ENCODE results near the gene PFKFB4. TPM values are rescaled to one million over a fixed set of nuclear protein-coding genes. Genes with fewer than 3 reads are reported as not detected.

Gene PFKFB4
- total RNA-seq, 1 experiment from 2014 or later, result 12.3 TPM

GRCh38 chr3:48468329-48468731, 88.3 kb downstream of the PFKFB4 start:
- H2BK5ac ChIP-seq (ENCODE audit: insufficient read length, low read length), result no peak overlapping the region
- peaks cover 5% of the 10 kb centered on the region for H3K23me2 ChIP-seq (ENCODE audit: insufficient read length, low read depth, low read length, poor library complexity, severe bottlenecking)
- H2AFZ ChIP-seq (ENCODE audit: low read length), result no peak overlapping the region
- no peak overlapping the region for H3K23ac ChIP-seq (ENCODE audit: insufficient read length, low read depth, low read length)
- Mint-ChIP-seq H3K4me3 (no peak overlapping the region), H3K27ac (peak overlapping the region; percentile 34 to 81 (median 65); a peak in 4 of 7 replicates), H3K36me3 (ENCODE audit: insufficient read depth in 1 of 3, low read depth in 3 of 3) (peaks cover 13 to 32% (median 32%) of the 10 kb centered on the region in 3 experiments), H3K9me3 (no peaks in the 10 kb centered on the region; a peak in 1 of 5 replicates), H3K4me1 (peaks cover 22 to 32% of the 10 kb centered on the region in 2 experiments), H3K27me3 (ENCODE audit: low read depth) (no peaks in the 10 kb centered on the region; the same call in 1 of the 2 replicates)
- H3K79me1 ChIP-seq (ENCODE audit: insufficient read depth, low read depth, low read length, poor library complexity, severe bottlenecking), result no peaks in the 10 kb centered on the region
- no peak overlapping the region for H2BK20ac ChIP-seq (ENCODE audit: low read depth, low read length, poor library complexity, severe bottlenecking)
- no peaks in the 10 kb centered on the region for H3K9me3 ChIP-seq (ENCODE audit: control insufficient read depth, low read depth, low read length)
- H4K8ac ChIP-seq (replicated peaks; ENCODE audit: insufficient read length, low read depth, low read length), result no peak overlapping the region
- no peak overlapping the region for H3K9ac ChIP-seq (ENCODE audit: extremely low read depth, insufficient read length, low read length)
- H4K5ac ChIP-seq (ENCODE audit: insufficient read length, low read depth, low read length), result no peak overlapping the region
- H3K56ac ChIP-seq (ENCODE audit: insufficient read length, low read depth, low read length), result no peak overlapping the region
- H2BK15ac ChIP-seq (ENCODE audit: low read depth, low read length), result no peak overlapping the region
- H3T11ph ChIP-seq (ENCODE audit: low read length), result no peak overlapping the region
- H2BK120ac ChIP-seq (ENCODE audit: low read depth, low read length, poor library complexity, severe bottlenecking), result no peak overlapping the region
- H3K27me3 ChIP-seq (ENCODE audit: insufficient read depth, low read length), result no peaks in the 10 kb centered on the region
- DNase-seq, result no peak
- no peak overlapping the region for H2AK5ac ChIP-seq (ENCODE audit: insufficient read length, low read length)
- TF ChIP-seq CTCF (conservative IDR thresholded peaks at IDR 0.05), result no peak
- no peak overlapping the region for H3K4ac ChIP-seq (ENCODE audit: low read depth, low read length)
- no peaks in the 10 kb centered on the region for H4K20me1 ChIP-seq (ENCODE audit: control insufficient read depth, insufficient read depth, insufficient read length)
- H3K18ac ChIP-seq (ENCODE audit: insufficient read length, low read depth, low read length), result no peak overlapping the region
- H3K4me2 ChIP-seq (ENCODE audit: insufficient read depth, insufficient read length, low read length), result no peak overlapping the region
- no peak overlapping the region for H2BK12ac ChIP-seq (ENCODE audit: insufficient read length, low read depth, low read length)
- no peak overlapping the region for H3K14ac ChIP-seq (ENCODE audit: insufficient read depth, low read length)
- no peak overlapping the region for H4K91ac ChIP-seq (ENCODE audit: insufficient read length, low read depth, low read length)
- no peaks in the 10 kb centered on the region for H3K4me1 ChIP-seq (ENCODE audit: insufficient read depth, low read length)
- WGBS (ENCODE audit: extremely low coverage, insufficient read length, low lambda C conversion rate), result no CpG with 5 or more reads among the region's 8 CpGs
- H3K27ac ChIP-seq (ENCODE audit: insufficient read length, low read depth, low read length), result no peak overlapping the region
- H3K79me2 ChIP-seq (ENCODE audit: insufficient read depth, low read length), result no peaks in the 10 kb centered on the region; the same call in 1 of the 2 replicates

Small RNA genes within 50 kb of the gene (microRNA-seq; reads per million reads assigned to microRNA genes)
- gene MIR6823 (ENCODE audit: borderline microRNAs expressed), result not detected
- not detected for gene MIR711 (ENCODE audit: borderline microRNAs expressed)

Other genes starting within 250 kb of the PFKFB4 start
- gene SPINK8, start 223.1 kb downstream of the PFKFB4 start, total RNA-seq (2021), result not detected in 2 replicates
- gene FBXW12, start 184.6 kb downstream of the PFKFB4 start, total RNA-seq (2021), result 0.59 and 0.74 TPM in 2 replicates
- gene PLXNB1, start 126.7 kb downstream of the PFKFB4 start, total RNA-seq (2021), result 175 and 184 TPM in 2 replicates
- 20.0 and 22.0 TPM in 2 replicates for gene CCDC51, start 116.7 kb downstream of the PFKFB4 start, total RNA-seq (2021)
- 305 and 309 TPM in 2 replicates for gene TMA7, start 116.5 kb downstream of the PFKFB4 start, total RNA-seq (2021)
- 16.3 and 17.5 TPM in 2 replicates for gene ATRIP, start 110.1 kb downstream of the PFKFB4 start, total RNA-seq (2021)
- 171 and 174 TPM in 2 replicates for gene SHISA5, start 52.6 kb downstream of the PFKFB4 start, total RNA-seq (2021)
- 0.42 and 0.68 TPM in 2 replicates for gene UCN2, start 7.0 kb upstream of the PFKFB4 start, total RNA-seq (2021)
- gene COL7A1, start 38.5 kb upstream of the PFKFB4 start, total RNA-seq (2021), result 20.2 and 22.9 TPM in 2 replicates
- gene UQCRC1, start 52.8 kb upstream of the PFKFB4 start, total RNA-seq (2021), result 285 and 299 TPM in 2 replicates
- gene TMEM89, start 65.0 kb upstream of the PFKFB4 start, total RNA-seq (2021), result 0.70 and 0.74 TPM in 2 replicates
- 56.7 and 61.3 TPM in 2 replicates for gene SLC26A6, start 78.7 kb upstream of the PFKFB4 start, total RNA-seq (2021)
- 23.5 and 23.9 TPM in 2 replicates for gene CELSR3, start 106.1 kb upstream of the PFKFB4 start, total RNA-seq (2021)
- gene NCKIPSD, start 129.1 kb upstream of the PFKFB4 start, total RNA-seq (2021), result 38.3 and 46.0 TPM in 2 replicates
- 94.7 and 96.5 TPM in 2 replicates for gene IP6K2, start 160.4 kb upstream of the PFKFB4 start, total RNA-seq (2021)